HG03097 (cell line): ENCODE measurements around the gene C22orf39.

Source experiments
- ATAC-seq: cut with Tn5 transposase; IDR thresholded peaks from one replicate; pipeline ENCODE4 v1.9.1; 2021; ENCODE audit not compliant: unreplicated experiment, low FRiP score

Gene C22orf39

GRCh38 chr22:19404676-19405075 lies 42.8 kb downstream of the C22orf39 start:
- ATAC-seq, result no peak

DNA sequence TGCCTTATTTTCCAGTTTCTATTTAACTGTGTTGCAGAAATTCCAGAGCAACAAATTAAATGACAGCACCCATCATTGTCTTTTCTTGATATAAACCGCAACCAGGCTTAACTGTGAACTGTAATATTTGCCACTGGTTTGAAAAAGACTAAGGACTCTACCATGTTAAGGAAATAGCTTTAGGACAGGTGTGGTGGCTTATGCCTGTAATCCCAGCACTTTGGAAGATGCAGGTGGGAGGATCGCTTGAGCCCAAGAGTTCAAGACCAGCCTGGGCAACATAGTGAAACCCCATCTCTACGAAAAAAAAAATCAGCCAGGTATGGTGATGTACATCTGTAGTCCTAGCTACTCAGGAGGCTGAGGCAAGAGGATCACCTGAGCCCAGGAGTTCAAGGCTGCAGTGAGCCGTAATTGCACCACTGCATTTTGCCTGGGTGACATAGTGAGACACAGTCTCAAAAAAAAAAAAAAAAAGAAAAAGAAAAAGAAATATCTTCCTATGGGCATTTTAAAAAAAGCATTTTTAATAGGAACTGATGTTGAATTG lies 44.8 kb downstream of the C22orf39 start:
- no peak for ATAC-seq

GRCh38 chr22:19401483-19401882 lies 46.0 kb downstream of the C22orf39 start:
- ATAC-seq, result no peak

GRCh38 chr22:19400881-19401280 lies 46.6 kb downstream of the C22orf39 start:
- no peak for ATAC-seq

GRCh38 chr22:19398652-19399051 lies 48.9 kb downstream of the C22orf39 start:
- ATAC-seq, result no peak

DNA sequence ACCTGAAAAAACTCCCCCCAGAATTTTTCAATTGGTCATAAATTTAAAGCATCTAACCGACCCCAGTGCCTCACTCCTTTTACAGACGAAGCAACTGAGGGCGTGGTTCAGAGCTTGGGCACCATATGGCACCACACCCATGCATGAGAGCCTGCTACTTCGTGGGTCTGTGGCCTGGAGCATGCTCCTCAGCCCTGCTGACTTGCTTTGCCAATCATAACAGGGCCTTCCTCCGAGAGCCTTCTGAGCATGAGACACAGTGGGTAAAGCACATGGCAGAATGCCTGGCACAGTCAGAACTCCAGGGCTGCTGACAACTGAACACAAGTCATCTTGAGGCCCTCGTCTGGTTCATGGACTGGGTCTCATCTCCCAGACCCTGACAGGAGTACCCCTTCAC lies 49.3 kb downstream of the C22orf39 start:
- no peak for ATAC-seq

DNA sequence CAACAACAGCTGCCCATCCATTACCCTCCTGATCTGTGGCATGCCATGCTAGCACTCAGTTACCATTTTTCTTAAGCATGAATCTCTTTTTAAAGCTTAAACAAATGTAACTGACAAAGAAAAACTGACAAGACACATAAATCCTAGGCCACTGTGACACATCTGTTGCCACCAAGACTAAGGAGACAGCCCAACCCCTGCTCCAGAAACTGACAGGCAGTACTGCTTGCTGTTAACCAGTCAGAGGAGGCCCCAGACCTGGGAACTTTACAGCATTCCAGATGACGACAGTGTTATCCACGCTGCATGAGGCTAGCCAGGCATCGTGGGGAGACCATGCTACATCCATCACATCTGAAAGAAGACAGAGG lies 49.8 kb downstream of the C22orf39 start:
- ATAC-seq, result no peak

- ATAC-seq, result no peak
Measured at GRCh38 chr22:19396934-19397733, 50.4 kb downstream of the C22orf39 start.

GRCh38 chr22:19396561-19396933 lies 51.0 kb downstream of the C22orf39 start:
- no peak for ATAC-seq

DNA sequence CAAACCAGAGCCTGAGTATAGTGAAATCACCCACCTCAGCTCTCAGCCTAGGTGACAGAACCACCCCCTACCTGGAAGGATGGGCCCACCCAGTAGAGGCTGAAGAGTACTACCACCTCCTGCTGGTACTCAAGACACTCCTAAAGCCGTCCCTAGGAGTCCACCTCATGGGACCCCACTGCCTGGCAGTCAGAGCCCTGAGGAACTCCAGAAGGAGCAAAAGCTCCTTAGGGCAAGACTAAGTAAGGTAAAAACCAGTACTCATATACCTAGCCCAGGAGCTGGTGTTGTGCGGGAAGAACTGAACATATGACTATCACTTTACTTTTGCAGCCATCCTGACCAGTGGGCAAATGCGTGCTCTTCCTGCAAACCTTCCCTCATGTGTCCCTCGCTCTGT lies 52.2 kb downstream of the C22orf39 start:
- no peak for ATAC-seq

- ATAC-seq, result no peak
Measured at GRCh38 chr22:19394274-19395050, 53.0 kb downstream of the C22orf39 start.

- ATAC-seq, result no peak
Measured at GRCh38 chr22:19393704-19394103, 53.8 kb downstream of the C22orf39 start.
